ENCODE measurements around the gene TMED7. TPM values are rescaled to one million over a fixed set of nuclear protein-coding genes. Genes with fewer than 3 reads are reported as not detected.

The TMED7 gene
- total and polyA plus RNA-seq, 2 of the 13 experiments (the other 11 are each of a cell fraction or from before 2014, with no cell fraction given): 58.0 to 113 TPM

DNA sequence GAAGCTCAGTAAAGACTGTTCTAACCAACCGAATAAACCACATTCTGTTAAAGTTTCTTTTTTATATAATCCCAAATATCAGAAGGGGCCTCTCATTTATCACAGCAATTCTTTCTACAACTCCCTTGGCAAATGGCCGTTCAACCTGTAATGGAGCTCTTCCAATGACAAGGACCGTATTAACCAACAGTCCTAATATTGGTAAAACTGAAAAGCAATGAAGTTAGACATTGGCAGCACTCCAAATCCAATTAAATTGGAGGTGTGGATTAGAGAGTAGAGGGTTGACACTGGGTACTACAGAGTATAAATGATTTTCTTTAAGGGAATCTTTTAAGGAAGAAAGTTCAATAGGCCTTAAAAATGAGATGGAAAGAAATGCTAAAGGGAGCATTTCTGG is 842 bp downstream of the TMED7 start:
- in situ Hi-C loops (cut with HindIII; ENCODE audit: extremely low pct_ligation_motif_present, low pct_unique_long_range_greater_than_20kb) (no loop called here), intact Hi-C loops (cut with micrococcal nuclease; ENCODE audit: unreplicated experiment) (loop anchor here (5.0 kb wide), 1 partner anchor 462 kb away; the partner anchor contains the start of gene COMMD10)
- H4K20me1 ChIP-seq (ENCODE audit: insufficient read depth, low read length): peaks cover 28% of the 10 kb centered on the region
- DNase-seq (ENCODE audit: low spot score) (peak; percentile 6), FAIRE-seq (peak; percentile 8), ATAC-seq (no peak)
- POLR2A ChIA-PET: interaction anchor here (0.6 to 1.7 kb wide), 4 partner anchors 9 to 329 kb away, joined by 3 to 5 read pairs (median 3); partner anchors contain the start of genes CCDC112 and FEM1C
- WGBS (ENCODE audit: low lambda C conversion rate): 4% methylated on average over 3 of the region's 3 CpGs
- BruUV-seq (replicated peaks): no TSS peak
- CTCF ChIA-PET (ENCODE audit: low intra/inter-chr PET ratio, low total read pairs): no interaction called here
- TF ChIP-seq DR1 (CRISPR knock-in tag; IDR thresholded peaks at IDR 0.05) (no peak), NR2C2 (CRISPR knock-in tag; IDR thresholded peaks at IDR 0.05; ENCODE audit: borderline replicate concordance) (no peak), PRMT3 (CRISPR knock-in tag; IDR thresholded peaks at IDR 0.05; ENCODE audit: borderline replicate concordance, low read depth) (no peak), MED13 (CRISPR knock-in tag; IDR thresholded peaks at IDR 0.05) (no peak), NR2F1 (CRISPR knock-in tag; IDR thresholded peaks at IDR 0.05) (no peak), PAWR (CRISPR knock-in tag; IDR thresholded peaks at IDR 0.05; ENCODE audit: borderline replicate concordance) (no peak), ZNF232 (CRISPR knock-in tag; IDR thresholded peaks at IDR 0.05; ENCODE audit: borderline replicate concordance) (no peak), IRF2 (CRISPR knock-in tag; IDR thresholded peaks at IDR 0.05) (no peak), HMG20B (CRISPR knock-in tag; conservative IDR thresholded peaks at IDR 0.05) (no peak), ARNT2 (CRISPR knock-in tag; IDR thresholded peaks at IDR 0.05; ENCODE audit: low read depth) (no peak), SIN3A (IDR thresholded peaks at IDR 0.05; ENCODE audit: borderline replicate concordance, low read depth, low read length) (no peak), KLF16 (CRISPR knock-in tag; IDR thresholded peaks at IDR 0.05) (no peak), HOXA9 (CRISPR knock-in tag; IDR thresholded peaks at IDR 0.05; ENCODE audit: borderline replicate concordance) (no peak), CHD2 (IDR thresholded peaks at IDR 0.05; ENCODE audit: low read depth, low read length) (no peak)
- TF ChIP-seq, protein P1, sequence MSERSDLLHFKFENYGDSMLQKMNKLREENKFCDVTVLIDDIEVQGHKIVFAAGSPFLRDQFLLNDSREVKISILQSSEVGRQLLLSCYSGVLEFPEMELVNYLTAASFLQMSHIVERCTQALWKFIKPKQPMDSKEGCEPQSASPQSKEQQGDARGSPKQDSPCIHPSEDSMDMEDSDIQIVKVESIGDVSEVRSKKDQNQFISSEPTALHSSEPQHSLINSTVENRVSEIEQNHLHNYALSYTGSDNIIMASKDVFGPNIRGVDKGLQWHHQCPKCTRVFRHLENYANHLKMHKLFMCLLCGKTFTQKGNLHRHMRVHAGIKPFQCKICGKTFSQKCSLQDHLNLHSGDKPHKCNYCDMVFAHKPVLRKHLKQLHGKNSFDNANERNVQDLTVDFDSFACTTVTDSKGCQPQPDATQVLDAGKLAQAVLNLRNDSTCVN (CRISPR knock-in tag; IDR thresholded peaks at IDR 0.05; ENCODE audit: borderline replicate concordance): no peak
- H2AFZ ChIP-seq (ENCODE audit: low read length): no peak overlapping the region
- peak overlapping the region; percentile 73 to 88 (median 76) for H3K4me3 ChIP-seq (replicated peaks in 1 of 3; ENCODE audit: insufficient read depth in 1 of 3, low read depth in 2 of 3, low read length in 3 of 3)
- H3K27me3 ChIP-seq (ENCODE audit: control insufficient read depth in 1 of 2, insufficient read depth in 2 of 2, low read length in 2 of 2): no peaks in the 10 kb centered on the region; a peak in 1 of 5 replicates
- H3K4me1 ChIP-seq (ENCODE audit: insufficient read depth, low read length): peaks cover 36% of the 10 kb centered on the region
- H3K36me3 ChIP-seq (replicated peaks in 1 of 2; ENCODE audit: control insufficient read depth in 1 of 2, insufficient read depth in 2 of 2, low read length in 2 of 2): peaks cover 0 to 15% of the 10 kb centered on the region in 2 experiments; a peak in 3 of 5 replicates
- peak overlapping the region; percentile 89 for H3K27ac ChIP-seq (ENCODE audit: extremely low read length, insufficient read depth, low read length)
- H3K9ac ChIP-seq (ENCODE audit: insufficient read depth, low read depth, low read length): peak overlapping the region; percentile 97
- H3K9me3 ChIP-seq (ENCODE audit: low read length): no peaks in the 10 kb centered on the region
- H3K4me2 ChIP-seq (ENCODE audit: low read depth, low read length): peak overlapping the region; percentile 82
- peaks cover 61% of the 10 kb centered on the region for H3K79me2 ChIP-seq (ENCODE audit: insufficient read depth, low read length)

All from HepG2 (cell line).